Subcutaneous adipose tissue (tissue), 4 donors: ENCODE measurements around the gene KIF5B. TPM values are rescaled to one million over a fixed set of nuclear protein-coding genes. Genes with fewer than 3 reads are reported as not detected.

ENCODE experiments used
- CTCF ChIP-seq: fragments of 450-650 bp; IDR thresholded peaks from one replicate; pipeline ENCODE4 v1.5.1; 2016; ENCODE audit warnings: low read depth, mild to moderate bottlenecking, control low read depth, antibody characterized with exemption, moderate library complexity
- total RNA-seq, 4 donors: library from RNA; depleted of rRNA; stranded (reverse); fragments of >200 nt; gene quantifications; one replicate each; pipeline ENCODE4 v1.1.0, GENCODE V29; 2016

KIF5B gene
- total RNA-seq, 4 donors from 2014 or later, result 102 to 148 (median 114) TPM

GRCh38 chr10:32070645-32071044 is 14.4 kb upstream of the KIF5B start:
- no peak for TF ChIP-seq CTCF

GRCh38 chr10:32068569-32068968 is 12.3 kb upstream of the KIF5B start:
- no peak for TF ChIP-seq CTCF

- TF ChIP-seq CTCF, result no peak
Observed at GRCh38 chr10:32065856-32066255, 9.6 kb upstream of the KIF5B start.

- TF ChIP-seq CTCF, result no peak
Observed at GRCh38 chr10:32061440-32061839, 5.2 kb upstream of the KIF5B start.

- TF ChIP-seq CTCF, result no peak
Observed at GRCh38 chr10:32060347-32060746, 4.1 kb upstream of the KIF5B start.

- no peak for TF ChIP-seq CTCF
Observed at GRCh38 chr10:32059472-32059871, 3.2 kb upstream of the KIF5B start.

- TF ChIP-seq CTCF, result no peak
Observed at GRCh38 chr10:32057036-32057372, 779 bp upstream of the KIF5B start.
